ENCODE results near the gene ANO6.

The ANO6 gene

GRCh38 chr12:45270951-45271350, 55.1 kb downstream of the ANO6 start:
- TF ChIP-seq POLR2A (IDR thresholded peaks at IDR 0.05; ENCODE audit: low read depth, low read length): no peak
- TF ChIP-seq POLR2AphosphoS5 (IDR thresholded peaks at IDR 0.05; ENCODE audit: low read depth, low read length): no peak
- no peak for TF ChIP-seq POU2F2 (IDR thresholded peaks at IDR 0.05; ENCODE audit: low read depth, low read length)
- TF ChIP-seq SPI1 (IDR thresholded peaks at IDR 0.05; ENCODE audit: low read depth, low read length): no peak
- no peak for TF ChIP-seq TAF1 (IDR thresholded peaks at IDR 0.05; ENCODE audit: low read depth, low read length)
- TF ChIP-seq PAX5 (IDR thresholded peaks at IDR 0.05; ENCODE audit: insufficient read depth, low read length, severe bottlenecking): no peak
- DNase-seq (ENCODE audit: insufficient read length, low spot score) (no peak), FAIRE-seq (no peak)

- DNase-seq (ENCODE audit: insufficient read length, low spot score) (no peak), FAIRE-seq (no peak)
- TF ChIP-seq SPI1 (IDR thresholded peaks at IDR 0.05; ENCODE audit: low read depth, low read length) (no peak), POLR2A (IDR thresholded peaks at IDR 0.05; ENCODE audit: low read depth, low read length) (no peak), POU2F2 (IDR thresholded peaks at IDR 0.05; ENCODE audit: low read depth, low read length) (no peak), PAX5 (IDR thresholded peaks at IDR 0.05; ENCODE audit: insufficient read depth, low read length, severe bottlenecking) (no peak), POLR2AphosphoS5 (IDR thresholded peaks at IDR 0.05; ENCODE audit: low read depth, low read length) (no peak), TAF1 (IDR thresholded peaks at IDR 0.05; ENCODE audit: low read depth, low read length) (no peak)
Observed at GRCh38 chr12:45273717-45274271, 57.9 kb downstream of the ANO6 start.

DNA sequence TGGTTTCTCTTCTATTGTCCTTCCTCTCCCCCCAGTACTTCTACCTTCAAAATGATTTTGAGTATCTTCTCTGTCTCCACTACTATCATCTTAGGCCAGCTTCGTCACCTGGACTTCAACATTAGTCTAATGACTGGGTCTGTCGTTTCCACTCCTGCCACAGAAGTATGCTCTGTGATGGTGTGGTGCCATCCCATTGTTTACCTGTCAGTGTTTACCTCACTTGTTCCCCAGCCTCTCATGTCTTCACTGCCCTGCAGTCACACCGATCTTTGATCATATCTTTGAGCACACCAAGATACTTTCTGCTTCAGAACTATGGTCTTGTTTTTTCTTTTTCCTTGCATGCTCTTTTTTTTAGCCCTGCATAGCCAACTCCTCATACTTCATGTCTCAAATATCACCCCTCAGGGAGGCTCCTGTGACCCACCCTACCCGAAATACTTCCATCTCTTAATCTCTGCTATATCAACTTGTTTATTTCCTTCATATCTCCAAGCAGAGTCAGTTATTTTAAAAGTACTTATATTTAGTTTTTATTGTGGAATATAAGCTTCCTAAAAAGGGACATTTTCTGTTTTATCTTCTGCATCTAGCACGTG, 60.4 kb downstream of the ANO6 start:
- DNase-seq (ENCODE audit: insufficient read length, low spot score) (no peak), FAIRE-seq (no peak)
- TF ChIP-seq SPI1 (IDR thresholded peaks at IDR 0.05; ENCODE audit: low read depth, low read length) (no peak), TAF1 (IDR thresholded peaks at IDR 0.05; ENCODE audit: low read depth, low read length) (no peak), POU2F2 (IDR thresholded peaks at IDR 0.05; ENCODE audit: low read depth, low read length) (no peak), POLR2AphosphoS5 (IDR thresholded peaks at IDR 0.05; ENCODE audit: low read depth, low read length) (no peak), POLR2A (IDR thresholded peaks at IDR 0.05; ENCODE audit: low read depth, low read length) (no peak), PAX5 (IDR thresholded peaks at IDR 0.05; ENCODE audit: insufficient read depth, low read length, severe bottlenecking) (no peak)

GRCh38 chr12:45278447-45278846, 62.6 kb downstream of the ANO6 start:
- FAIRE-seq (no peak), DNase-seq (ENCODE audit: insufficient read length, low spot score) (no peak)
- TF ChIP-seq PAX5 (IDR thresholded peaks at IDR 0.05; ENCODE audit: insufficient read depth, low read length, severe bottlenecking) (no peak), POLR2A (IDR thresholded peaks at IDR 0.05; ENCODE audit: low read depth, low read length) (no peak), SPI1 (IDR thresholded peaks at IDR 0.05; ENCODE audit: low read depth, low read length) (no peak), POLR2AphosphoS5 (IDR thresholded peaks at IDR 0.05; ENCODE audit: low read depth, low read length) (no peak), POU2F2 (IDR thresholded peaks at IDR 0.05; ENCODE audit: low read depth, low read length) (no peak), TAF1 (IDR thresholded peaks at IDR 0.05; ENCODE audit: low read depth, low read length) (no peak)

- TF ChIP-seq PAX5 (IDR thresholded peaks at IDR 0.05; ENCODE audit: insufficient read depth, low read length, severe bottlenecking) (no peak), POLR2A (IDR thresholded peaks at IDR 0.05; ENCODE audit: low read depth, low read length) (no peak), SPI1 (IDR thresholded peaks at IDR 0.05; ENCODE audit: low read depth, low read length) (no peak), POU2F2 (IDR thresholded peaks at IDR 0.05; ENCODE audit: low read depth, low read length) (no peak), POLR2AphosphoS5 (IDR thresholded peaks at IDR 0.05; ENCODE audit: low read depth, low read length) (no peak), TAF1 (IDR thresholded peaks at IDR 0.05; ENCODE audit: low read depth, low read length) (no peak)
- no peak for FAIRE-seq
- DNase-seq (ENCODE audit: insufficient read length, low spot score): no peak
Observed at GRCh38 chr12:45279931-45280830, 64.3 kb downstream of the ANO6 start.

DNA sequence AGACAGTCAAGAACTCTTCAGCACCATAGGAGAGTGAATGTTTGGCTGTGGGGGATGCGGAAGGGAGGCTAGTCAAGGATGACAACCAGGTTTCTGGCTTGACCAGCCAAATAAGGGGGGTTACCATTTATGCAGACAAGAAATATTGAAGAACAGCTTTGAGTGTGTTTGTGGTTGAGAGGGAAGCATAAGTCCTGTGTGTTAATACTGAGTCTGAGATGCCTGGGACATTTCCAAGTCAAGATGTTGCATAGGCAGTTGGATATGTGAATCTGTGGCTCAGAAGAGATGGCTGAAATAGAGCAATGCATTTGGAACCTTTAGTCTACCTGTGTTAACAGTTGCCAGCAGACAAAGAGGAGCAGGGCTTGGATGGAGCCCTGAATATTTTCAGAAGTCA, 66.1 kb downstream of the ANO6 start:
- TF ChIP-seq POLR2AphosphoS5 (IDR thresholded peaks at IDR 0.05; ENCODE audit: low read depth, low read length) (no peak), SPI1 (IDR thresholded peaks at IDR 0.05; ENCODE audit: low read depth, low read length) (no peak)
- no peak for FAIRE-seq
- no peak for DNase-seq (ENCODE audit: insufficient read length, low spot score)

GRCh38 chr12:45282411-45282810, 66.5 kb downstream of the ANO6 start:
- DNase-seq (ENCODE audit: insufficient read length, low spot score) (no peak), FAIRE-seq (no peak)
- no peak for TF ChIP-seq POLR2AphosphoS5 (IDR thresholded peaks at IDR 0.05; ENCODE audit: low read depth, low read length)
- no peak for TF ChIP-seq TAF1 (IDR thresholded peaks at IDR 0.05; ENCODE audit: low read depth, low read length)
- TF ChIP-seq SPI1 (IDR thresholded peaks at IDR 0.05; ENCODE audit: low read depth, low read length): no peak
- no peak for TF ChIP-seq PAX5 (IDR thresholded peaks at IDR 0.05; ENCODE audit: insufficient read depth, low read length, severe bottlenecking)
- TF ChIP-seq POU2F2 (IDR thresholded peaks at IDR 0.05; ENCODE audit: low read depth, low read length): no peak

DNA sequence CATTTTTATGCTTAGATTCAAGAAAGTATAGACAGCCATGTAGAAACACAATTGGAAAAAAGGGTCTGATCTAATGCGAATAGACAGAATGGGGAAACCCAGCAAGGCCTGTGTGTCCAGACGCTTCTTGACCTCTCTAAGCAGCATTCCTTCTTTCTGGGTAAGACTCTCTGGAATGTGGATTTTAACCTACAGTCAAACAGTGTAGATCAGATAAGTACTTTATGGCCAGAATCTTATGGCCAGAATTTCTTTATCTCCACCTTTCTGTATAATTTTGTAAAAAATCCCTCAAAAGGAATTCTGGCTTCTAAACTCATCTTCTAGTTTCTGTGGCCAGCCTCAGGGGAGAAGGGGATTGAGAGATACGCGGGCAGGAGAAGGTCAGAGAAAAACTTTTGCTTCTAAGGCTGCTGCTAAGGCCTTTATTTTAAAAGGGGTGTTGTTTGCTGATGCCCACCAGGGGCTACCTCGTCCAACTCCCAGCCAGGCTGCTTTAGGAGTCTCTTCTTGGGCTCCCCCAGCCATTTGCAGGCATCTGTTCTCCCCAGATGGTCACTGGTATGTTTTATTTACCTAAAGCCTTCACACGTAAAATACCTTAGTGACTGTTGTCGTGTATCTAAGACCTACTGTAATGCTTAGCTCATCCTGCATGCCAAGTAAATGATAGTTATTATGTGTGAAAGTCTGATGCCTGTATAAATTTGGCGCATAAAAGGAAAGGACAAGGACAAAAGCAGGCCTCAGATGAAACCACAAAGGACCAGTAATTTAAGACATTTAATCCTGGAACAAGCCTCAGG, 68.4 kb downstream of the ANO6 start:
- FAIRE-seq: no peak
- no peak for DNase-seq (ENCODE audit: insufficient read length, low spot score)
- TF ChIP-seq POLR2AphosphoS5 (IDR thresholded peaks at IDR 0.05; ENCODE audit: low read depth, low read length): no peak
- TF ChIP-seq PAX5 (IDR thresholded peaks at IDR 0.05; ENCODE audit: insufficient read depth, low read length, severe bottlenecking): no peak
- no peak for TF ChIP-seq SPI1 (IDR thresholded peaks at IDR 0.05; ENCODE audit: low read depth, low read length)
- no peak for TF ChIP-seq TAF1 (IDR thresholded peaks at IDR 0.05; ENCODE audit: low read depth, low read length)
- TF ChIP-seq POU2F2 (IDR thresholded peaks at IDR 0.05; ENCODE audit: low read depth, low read length): no peak
- TF ChIP-seq POLR2A (IDR thresholded peaks at IDR 0.05; ENCODE audit: low read depth, low read length): no peak

GRCh38 chr12:45285717-45286116, 69.8 kb downstream of the ANO6 start:
- no peak for FAIRE-seq
- no peak for DNase-seq (ENCODE audit: insufficient read length, low spot score)
- no peak for TF ChIP-seq PAX5 (IDR thresholded peaks at IDR 0.05; ENCODE audit: insufficient read depth, low read length, severe bottlenecking)
- TF ChIP-seq POU2F2 (IDR thresholded peaks at IDR 0.05; ENCODE audit: low read depth, low read length): no peak
- TF ChIP-seq SPI1 (IDR thresholded peaks at IDR 0.05; ENCODE audit: low read depth, low read length): no peak
- TF ChIP-seq POLR2A (IDR thresholded peaks at IDR 0.05; ENCODE audit: low read depth, low read length): no peak
- TF ChIP-seq TAF1 (IDR thresholded peaks at IDR 0.05; ENCODE audit: low read depth, low read length): no peak
- no peak for TF ChIP-seq POLR2AphosphoS5 (IDR thresholded peaks at IDR 0.05; ENCODE audit: low read depth, low read length)

All from GM12891 (cell line).